GM19239 (cell line): ENCODE data around the gene KDM2B.
A peak's percentile ranks its signal among the peaks of the same experiment; 100 is the strongest.

Experiments used
- DNase-seq: peaks from one replicate; pipeline ENCODE4 v3.0.0; 2011; ENCODE audit warnings: low spot score; ENCODE audit not compliant: insufficient read length
- FAIRE-seq: peaks from 2 replicates; lab custom pipeline; 2011; peaks lifted over from hg19 to GRCh38; lab: Jason Lieb, UNC

Gene KDM2B

GRCh38 chr12:121468499-121468801 is 112.4 kb downstream of the KDM2B start:
- no peak for DNase-seq
- FAIRE-seq, result no peak

GRCh38 chr12:121467638-121468498 is 113.0 kb downstream of the KDM2B start:
- FAIRE-seq (no peak), DNase-seq (no peak)

- DNase-seq (peak; percentile 97), FAIRE-seq (peak; percentile 40)
These were observed 113.8 kb downstream of the KDM2B start for GRCh38 chr12:121466794-121467637.

GRCh38 chr12:121465921-121466793 is 114.7 kb downstream of the KDM2B start:
- FAIRE-seq (peak; percentile 58), DNase-seq (no peak)

GRCh38 chr12:121464331-121464730 is 116.5 kb downstream of the KDM2B start:
- DNase-seq (no peak), FAIRE-seq (no peak)

GRCh38 chr12:121461048-121461447 is 119.8 kb downstream of the KDM2B start:
- FAIRE-seq, result no peak
- no peak for DNase-seq

GRCh38 chr12:121456551-121456950 is 124.3 kb downstream of the KDM2B start:
- no peak for FAIRE-seq
- DNase-seq, result no peak

- FAIRE-seq (no peak), DNase-seq (no peak)
These were observed 124.9 kb downstream of the KDM2B start for GRCh38 chr12:121455766-121456420.

GRCh38 chr12:121454921-121455320 is 125.9 kb downstream of the KDM2B start:
- FAIRE-seq, result no peak
- no peak for DNase-seq

- FAIRE-seq (no peak), DNase-seq (no peak)
These were observed 127.2 kb downstream of the KDM2B start for GRCh38 chr12:121453629-121454028.

GRCh38 chr12:121452985-121453360 is 127.8 kb downstream of the KDM2B start:
- no peak for DNase-seq

GRCh38 chr12:121452340-121452984 is 128.4 kb downstream of the KDM2B start:
- FAIRE-seq (no peak), DNase-seq (no peak)

More at GRCh38 chr12:121452985-121453360, 127.8 kb downstream of the KDM2B start:
- no peak for FAIRE-seq

GRCh38 chr12:121451961-121452339 is 128.9 kb downstream of the KDM2B start:
- DNase-seq (no peak), FAIRE-seq (peak; percentile 81)

GRCh38 chr12:121448771-121449315 is 132.0 kb downstream of the KDM2B start:
- DNase-seq (no peak), FAIRE-seq (no peak)

GRCh38 chr12:121446750-121447149 is 134.1 kb downstream of the KDM2B start:
- DNase-seq (no peak), FAIRE-seq (no peak)

GRCh38 chr12:121444842-121445202 is 136.0 kb downstream of the KDM2B start:
- DNase-seq (no peak), FAIRE-seq (no peak)

GRCh38 chr12:121443911-121444841 is 136.6 kb downstream of the KDM2B start:
- no peak for DNase-seq
- no peak for FAIRE-seq

- DNase-seq, result peak; percentile 88
- FAIRE-seq, result peak; percentile 66
These were observed 137.5 kb downstream of the KDM2B start for GRCh38 chr12:121443193-121443870.
